GM12864 (cell line): ENCODE data around the gene WSCD2.

Experiments used
- DNase-seq: peaks from one replicate; pipeline ENCODE4 v3.0.0-alpha.2; 2011; ENCODE audit warnings: low read depth
- H3K4me3 ChIP-seq: 2 replicates; pipeline ENCODE4 v1.5.1; 2011; ENCODE audit warnings: mild to moderate bottlenecking, low read depth, low read length, control low read depth
- TF ChIP-seq, protein P1 (sequence below): IDR thresholded peaks from 2 replicates; pipeline ENCODE4 v1.5.1; 2011; ENCODE audit warnings: low read depth, mild to moderate bottlenecking, moderate library complexity, low read length, control low read depth, inconsistent platforms; ENCODE audit errors: missing control alignments

WSCD2 gene

GRCh38 chr12:108119974-108120862 lies 8.9 kb upstream of the WSCD2 start:
- H3K4me3 ChIP-seq: no peak overlapping the region
- TF ChIP-seq, protein P1, sequence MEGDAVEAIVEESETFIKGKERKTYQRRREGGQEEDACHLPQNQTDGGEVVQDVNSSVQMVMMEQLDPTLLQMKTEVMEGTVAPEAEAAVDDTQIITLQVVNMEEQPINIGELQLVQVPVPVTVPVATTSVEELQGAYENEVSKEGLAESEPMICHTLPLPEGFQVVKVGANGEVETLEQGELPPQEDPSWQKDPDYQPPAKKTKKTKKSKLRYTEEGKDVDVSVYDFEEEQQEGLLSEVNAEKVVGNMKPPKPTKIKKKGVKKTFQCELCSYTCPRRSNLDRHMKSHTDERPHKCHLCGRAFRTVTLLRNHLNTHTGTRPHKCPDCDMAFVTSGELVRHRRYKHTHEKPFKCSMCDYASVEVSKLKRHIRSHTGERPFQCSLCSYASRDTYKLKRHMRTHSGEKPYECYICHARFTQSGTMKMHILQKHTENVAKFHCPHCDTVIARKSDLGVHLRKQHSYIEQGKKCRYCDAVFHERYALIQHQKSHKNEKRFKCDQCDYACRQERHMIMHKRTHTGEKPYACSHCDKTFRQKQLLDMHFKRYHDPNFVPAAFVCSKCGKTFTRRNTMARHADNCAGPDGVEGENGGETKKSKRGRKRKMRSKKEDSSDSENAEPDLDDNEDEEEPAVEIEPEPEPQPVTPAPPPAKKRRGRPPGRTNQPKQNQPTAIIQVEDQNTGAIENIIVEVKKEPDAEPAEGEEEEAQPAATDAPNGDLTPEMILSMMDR: no peak
- DNase-seq: no peak

DNA sequence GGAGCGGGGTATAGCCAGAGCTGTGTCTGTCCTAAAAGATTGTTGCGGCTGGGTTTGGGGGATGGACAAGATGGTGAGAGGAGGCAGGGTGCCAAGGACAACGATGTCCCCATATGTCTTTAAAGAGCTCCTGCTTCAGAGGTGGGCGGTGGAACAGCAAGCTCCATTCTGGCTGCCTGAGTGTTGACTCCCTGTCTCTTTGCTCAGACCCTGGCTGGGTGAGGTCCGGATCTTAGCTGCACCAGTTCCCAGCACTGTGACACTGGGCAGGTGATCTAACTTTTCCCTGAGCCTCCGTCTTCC lies 8.3 kb upstream of the WSCD2 start:
- no peak overlapping the region for H3K4me3 ChIP-seq
- no peak for DNase-seq
- TF ChIP-seq, protein P1: no peak

GRCh38 chr12:108121320-108121719 lies 7.8 kb upstream of the WSCD2 start:
- TF ChIP-seq, protein P1: no peak
- DNase-seq: no peak
- no peak overlapping the region for H3K4me3 ChIP-seq

DNA sequence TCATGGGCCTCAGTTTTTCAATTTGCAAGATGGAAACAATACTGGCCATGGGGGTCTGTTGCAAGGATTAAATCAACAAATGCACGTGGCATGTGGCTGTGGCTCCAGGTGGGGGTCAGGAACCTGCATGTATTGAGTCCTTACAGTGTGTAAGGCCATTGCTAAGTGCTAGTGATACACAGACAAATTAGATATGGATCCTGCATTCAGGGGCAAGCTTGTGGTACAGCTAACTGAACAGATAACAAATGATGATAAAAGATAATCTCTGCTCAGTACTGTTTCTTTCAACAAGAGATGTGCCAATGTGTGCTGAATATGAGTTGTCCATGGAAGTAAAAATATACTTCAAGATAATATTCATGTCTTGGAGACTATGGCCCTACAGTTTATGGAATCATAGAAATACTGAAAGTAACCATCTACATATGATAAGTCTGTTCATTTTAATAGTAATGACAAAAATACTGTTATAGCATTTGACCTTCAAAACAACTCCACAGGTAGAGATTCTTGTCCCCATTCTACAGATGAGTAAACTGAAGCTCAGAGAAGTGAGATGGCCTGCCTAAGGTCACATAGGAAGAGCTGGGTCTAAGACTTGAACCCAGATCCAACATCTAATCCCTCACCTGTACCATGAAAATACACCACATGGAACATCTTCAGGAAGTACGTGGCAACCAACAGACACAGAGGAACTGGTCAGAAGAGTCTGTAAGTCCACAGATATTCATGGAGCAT lies 7.2 kb upstream of the WSCD2 start:
- TF ChIP-seq, protein P1: no peak
- no peak overlapping the region for H3K4me3 ChIP-seq
- DNase-seq: no peak

- H3K4me3 ChIP-seq: no peak overlapping the region
- TF ChIP-seq, protein P1: no peak
- DNase-seq: no peak
Measured at GRCh38 chr12:108122644-108123043, 6.4 kb upstream of the WSCD2 start.

DNA sequence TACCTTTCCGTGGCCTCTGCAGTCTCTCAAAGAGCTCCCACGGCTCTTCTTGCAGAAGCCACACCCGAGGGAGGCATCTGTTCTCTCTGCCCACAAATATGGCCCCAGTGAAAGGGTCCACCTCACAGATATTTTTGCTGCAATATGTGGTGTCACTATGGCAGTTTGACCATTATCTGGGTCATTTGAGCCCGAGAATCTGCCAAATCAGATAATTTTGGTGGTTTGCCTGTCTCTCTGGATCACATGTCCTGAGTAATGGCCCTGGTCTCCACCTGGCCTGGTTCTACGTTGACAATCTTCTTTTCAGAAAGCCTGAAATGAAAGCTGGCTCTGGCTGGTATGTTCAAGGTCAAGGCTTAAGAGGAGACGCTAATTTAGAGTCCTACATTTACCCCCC lies 5.7 kb upstream of the WSCD2 start:
- TF ChIP-seq, protein P1: no peak
- no peak for DNase-seq
- no peak overlapping the region for H3K4me3 ChIP-seq
